GM13977 (cell line): ENCODE measurements around the gene POU4F1.

Experiments
- DNase-seq: peaks from one replicate; pipeline ENCODE4 v3.0.0; 2012; ENCODE audit warnings: low spot score
- in situ Hi-C: fragments of 300-500 bp; cut with MboI; formaldehyde crosslinking; loops from one replicate; pipeline ENCODE4 v1.12.0; 2022; ENCODE audit warnings: low sequenced_read_pairs, low pct_unique_long_range_greater_than_20kb, mixed read lengths, inconsistent platforms; ENCODE audit not compliant: unreplicated experiment
- TF ChIP-seq, protein P1 (sequence below): IDR thresholded peaks from 2 replicates; pipeline ENCODE4 v1.5.1; 2012; ENCODE audit warnings: mild to moderate bottlenecking, control low read depth; ENCODE audit not compliant: insufficient read depth; ENCODE audit errors: extremely low read depth, missing control alignments

Gene POU4F1

DNA sequence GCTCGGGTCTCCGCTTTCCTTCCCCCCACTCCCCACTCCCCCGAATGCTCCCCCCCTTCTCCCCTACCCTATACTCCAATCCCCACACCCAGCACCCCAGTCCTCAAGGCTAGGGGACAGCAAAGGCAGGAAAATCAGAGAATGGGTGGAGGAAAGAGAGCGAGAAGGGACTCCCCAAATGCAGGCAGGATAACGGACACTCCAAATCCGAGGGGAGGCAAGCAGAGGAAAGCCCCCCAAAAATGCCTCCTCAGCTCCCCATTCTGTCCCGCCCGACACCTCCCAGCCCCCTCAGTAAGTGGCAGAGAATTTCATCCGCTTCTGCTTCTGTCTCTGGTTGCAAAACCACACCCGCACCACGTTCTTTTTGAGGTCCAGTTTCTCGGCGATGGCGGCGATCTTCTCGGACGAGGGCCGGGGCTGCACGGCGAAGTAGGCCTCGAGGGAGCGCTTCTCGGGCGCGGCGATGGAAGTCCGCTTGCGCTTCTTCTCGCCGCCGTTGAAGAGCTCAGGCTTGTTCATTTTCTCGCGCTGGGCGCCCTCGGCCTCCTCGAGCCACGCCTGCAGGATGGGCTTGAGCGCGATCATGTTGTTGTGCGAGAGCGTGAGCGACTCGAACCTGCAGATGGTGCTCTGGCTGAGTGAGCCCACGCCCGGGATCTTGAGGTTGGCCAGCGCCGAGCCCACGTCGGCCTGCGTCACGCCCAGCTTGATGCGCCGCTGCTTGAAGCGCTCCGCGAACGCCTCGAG, 2.1 kb downstream of the POU4F1 start:
- in situ Hi-C loops = no loop called here
- no peak for DNase-seq
- TF ChIP-seq, protein P1, sequence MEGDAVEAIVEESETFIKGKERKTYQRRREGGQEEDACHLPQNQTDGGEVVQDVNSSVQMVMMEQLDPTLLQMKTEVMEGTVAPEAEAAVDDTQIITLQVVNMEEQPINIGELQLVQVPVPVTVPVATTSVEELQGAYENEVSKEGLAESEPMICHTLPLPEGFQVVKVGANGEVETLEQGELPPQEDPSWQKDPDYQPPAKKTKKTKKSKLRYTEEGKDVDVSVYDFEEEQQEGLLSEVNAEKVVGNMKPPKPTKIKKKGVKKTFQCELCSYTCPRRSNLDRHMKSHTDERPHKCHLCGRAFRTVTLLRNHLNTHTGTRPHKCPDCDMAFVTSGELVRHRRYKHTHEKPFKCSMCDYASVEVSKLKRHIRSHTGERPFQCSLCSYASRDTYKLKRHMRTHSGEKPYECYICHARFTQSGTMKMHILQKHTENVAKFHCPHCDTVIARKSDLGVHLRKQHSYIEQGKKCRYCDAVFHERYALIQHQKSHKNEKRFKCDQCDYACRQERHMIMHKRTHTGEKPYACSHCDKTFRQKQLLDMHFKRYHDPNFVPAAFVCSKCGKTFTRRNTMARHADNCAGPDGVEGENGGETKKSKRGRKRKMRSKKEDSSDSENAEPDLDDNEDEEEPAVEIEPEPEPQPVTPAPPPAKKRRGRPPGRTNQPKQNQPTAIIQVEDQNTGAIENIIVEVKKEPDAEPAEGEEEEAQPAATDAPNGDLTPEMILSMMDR = no peak

DNA sequence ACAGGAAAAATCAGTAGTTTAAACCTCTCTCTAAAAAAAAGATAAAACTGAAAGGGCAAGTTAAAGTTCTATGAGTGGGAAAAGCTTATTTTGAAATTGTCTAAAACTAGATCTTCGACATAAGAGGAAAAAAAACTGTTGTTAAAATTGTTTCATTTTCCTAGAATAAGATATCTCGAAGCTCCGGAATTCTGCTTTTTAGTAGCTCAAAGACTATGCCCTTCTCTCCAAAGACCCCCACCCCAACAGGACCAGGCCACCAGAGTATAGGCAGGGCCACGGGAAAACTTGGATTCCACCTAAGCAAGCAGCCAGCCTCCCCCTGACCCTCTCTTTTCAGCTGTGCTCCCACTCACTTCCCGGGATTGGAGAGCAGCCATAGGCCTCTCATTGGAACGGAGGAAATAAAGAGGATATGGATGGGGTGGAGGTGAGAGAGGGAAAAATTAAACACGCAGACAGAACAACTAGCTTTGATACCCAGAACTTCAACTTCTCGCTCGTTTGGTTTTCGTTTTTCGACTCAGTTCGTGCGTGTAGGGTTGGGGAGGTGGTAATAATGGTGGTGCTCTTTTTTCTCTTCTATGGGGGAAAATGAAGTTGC, 3.0 kb downstream of the POU4F1 start:
- in situ Hi-C loops = no loop called here
- no peak for DNase-seq
- TF ChIP-seq, protein P1 = no peak

DNA sequence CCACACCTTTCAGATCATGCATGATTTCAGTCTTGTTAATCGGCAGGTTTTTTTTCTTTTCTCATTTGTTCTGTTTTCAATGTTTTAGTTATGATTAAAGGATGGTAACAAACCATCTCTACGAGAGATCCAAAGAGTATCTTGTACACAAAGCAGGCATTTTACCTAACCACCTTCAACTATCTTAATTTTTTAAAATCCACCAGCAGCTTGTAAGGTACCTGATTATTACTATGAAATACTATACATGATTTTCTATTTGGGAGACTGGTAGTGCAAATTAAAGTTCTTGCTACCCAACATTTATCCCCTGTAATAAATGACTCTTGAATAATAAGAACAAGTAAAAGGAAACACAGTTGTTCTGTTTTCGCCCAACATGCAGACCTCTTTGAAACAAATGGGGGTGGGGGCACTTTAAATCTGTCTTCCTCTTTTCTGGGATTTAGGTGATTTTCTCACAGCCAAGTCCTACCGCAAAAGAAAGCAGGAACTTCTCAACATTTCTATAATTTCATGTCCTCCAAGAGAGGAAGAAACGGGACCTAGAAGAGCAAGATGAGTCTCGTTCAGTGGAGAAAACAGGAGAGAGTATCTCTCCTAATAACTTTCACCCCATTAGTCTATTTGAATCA, 3.6 kb downstream of the POU4F1 start:
- TF ChIP-seq, protein P1 = no peak
- DNase-seq = no peak
- in situ Hi-C loops = no loop called here

DNA sequence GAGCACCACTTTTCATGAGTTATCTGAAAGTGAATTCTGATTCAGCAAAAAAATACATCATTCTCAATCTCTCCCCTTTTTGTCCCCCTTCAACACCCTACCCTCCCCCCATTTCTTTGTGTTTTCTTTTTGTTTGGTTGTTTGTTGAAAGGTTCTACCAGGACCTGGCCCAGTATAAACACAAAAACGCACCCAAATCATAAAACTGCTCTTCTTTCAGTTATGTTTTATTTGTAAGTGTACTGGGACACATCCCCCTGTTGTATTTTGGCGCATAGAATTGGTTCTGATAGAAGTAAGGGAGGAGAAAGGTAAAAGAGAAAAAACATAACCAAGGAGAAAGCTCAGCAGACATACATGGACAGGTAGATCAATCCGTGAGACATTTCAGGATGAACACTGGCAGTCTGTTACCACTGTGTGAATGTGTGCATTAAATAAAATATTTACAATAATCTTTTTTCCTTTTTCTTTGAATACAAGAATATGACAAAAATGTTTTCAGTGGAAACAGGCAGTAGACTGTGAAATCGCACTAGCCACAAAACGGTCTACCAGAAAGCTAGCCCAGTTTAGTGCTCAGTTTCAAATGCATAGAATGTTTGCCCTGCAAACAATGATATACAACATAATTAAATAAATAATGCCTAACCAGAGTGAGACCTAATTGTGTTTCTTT, 4.2 kb downstream of the POU4F1 start:
- TF ChIP-seq, protein P1 = no peak
- in situ Hi-C loops = no loop called here
- DNase-seq = no peak

DNA sequence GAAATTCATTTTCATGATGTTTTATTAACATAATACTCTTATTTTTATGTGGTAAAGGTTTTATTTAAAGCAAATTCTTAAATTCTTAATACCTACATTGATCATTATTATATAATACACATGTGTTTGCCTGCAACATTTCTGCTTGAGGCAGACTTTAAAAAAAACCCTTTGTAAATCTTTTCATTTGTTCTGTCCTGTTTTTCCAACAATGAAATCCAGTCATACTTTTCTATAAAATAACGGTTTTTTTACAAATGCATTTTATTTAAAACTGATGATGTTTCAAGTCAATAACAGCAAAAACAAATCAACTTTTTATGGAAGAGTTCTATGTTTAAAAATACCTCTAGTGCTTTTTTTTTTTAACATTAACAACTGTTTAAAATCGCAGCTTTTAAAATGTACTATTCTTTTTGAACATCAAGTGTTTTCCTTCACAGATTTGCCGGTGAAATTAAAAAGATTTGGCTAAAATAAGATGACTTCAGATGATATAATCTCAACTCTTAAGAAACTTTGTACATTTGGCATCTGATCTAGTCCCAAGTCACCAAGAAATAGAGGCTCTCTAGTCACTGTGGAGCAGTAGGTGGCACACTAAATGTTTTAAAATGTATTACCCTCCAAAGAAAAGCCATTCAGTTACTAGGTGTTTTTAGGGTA, 5.1 kb downstream of the POU4F1 start:
- DNase-seq = no peak

DNA sequence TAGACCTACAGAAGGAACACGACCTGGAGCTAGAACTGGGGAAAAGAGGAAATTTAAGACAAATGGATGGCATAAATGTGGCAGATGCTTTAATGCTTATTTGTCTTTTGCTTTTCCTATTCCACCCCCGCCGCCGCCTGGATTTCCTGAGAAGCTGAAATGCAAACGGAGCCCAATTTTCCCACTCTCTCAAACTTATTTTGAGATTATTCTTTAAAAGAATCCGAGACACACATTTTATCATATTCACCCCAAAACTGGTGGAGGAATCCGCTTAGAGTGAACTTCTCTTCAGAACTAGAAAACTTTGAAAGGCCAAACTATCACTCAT, 5.8 kb downstream of the POU4F1 start:
- in situ Hi-C loops = no loop called here
- TF ChIP-seq, protein P1 = no peak
- no peak for DNase-seq

More for the DNA sequence above, 5.1 kb downstream of the POU4F1 start:
- in situ Hi-C loops = no loop called here
- TF ChIP-seq, protein P1 = no peak
